HepG2 (cell line): ENCODE results near the gene CXXC5. TPM values are rescaled to one million over a fixed set of nuclear protein-coding genes. Genes with fewer than 3 reads are reported as not detected.

ENCODE experiments used
- ARHGAP35 ChIP-seq: sonication (generic); formaldehyde crosslinking; IDR thresholded peaks from 2 replicates; pipeline ENCODE4 v1.9.0; 2022; ENCODE audit warnings: mild to moderate bottlenecking, inconsistent platforms, moderate library complexity, missing genetic modification reagents, borderline replicate concordance
- ARID5B ChIP-seq: IDR thresholded peaks from 2 replicates; pipeline ENCODE4 v1.4.0; 2020; ENCODE audit warnings: mild to moderate bottlenecking, missing genetic modification reagents
- DNMT3B ChIP-seq: conservative IDR thresholded peaks from 2 replicates; pipeline ENCODE4 v1.6.1; 2016; ENCODE audit warnings: missing biosample characterization, control low read depth
- E2F5 ChIP-seq: sonication (generic); formaldehyde crosslinking; conservative IDR thresholded peaks from 2 replicates; pipeline ENCODE4 v1.4.0; 2020; ENCODE audit warnings: missing genetic modification reagents
- EP300 ChIP-seq, 3 experiments: sonication (generic) in 1 of 3; formaldehyde crosslinking in 1 of 3; IDR thresholded peaks; 2 replicates each; pipeline versions ENCODE4 v1.5.1 to v1.6.1; 2011 to 2020; ENCODE audit warnings: low read depth in 2 of 3, low read length in 2 of 3, borderline replicate concordance in 1 of 3, improper control_type of control experiment in 1 of 3, mild to moderate bottlenecking in 1 of 3, missing genetic modification reagents in 1 of 3, moderate library complexity in 1 of 3
- FOXM1 ChIP-seq: sonication (generic); formaldehyde crosslinking; IDR thresholded peaks from 2 replicates; pipeline ENCODE4 v1.5.0; 2020; ENCODE audit warnings: missing genetic modification reagents
- GMEB1 ChIP-seq: sonication (generic); formaldehyde crosslinking; IDR thresholded peaks from 2 replicates; pipeline ENCODE4 v1.5.1; 2020; ENCODE audit warnings: missing genetic modification reagents, mild to moderate bottlenecking, borderline replicate concordance
- HDAC1 ChIP-seq: sonication (generic); formaldehyde crosslinking; IDR thresholded peaks from 2 replicates; pipeline ENCODE4 v1.5.1; 2020; ENCODE audit warnings: mild to moderate bottlenecking, missing genetic modification reagents
- HOXD1 ChIP-seq: sonication (generic); formaldehyde crosslinking; IDR thresholded peaks from 2 replicates; pipeline ENCODE4 v1.5.0; 2020; ENCODE audit warnings: missing genetic modification reagents
- LCORL ChIP-seq, 2 experiments: fragments of 450-650 bp in 1 of 2; sonication (generic) in 1 of 2; formaldehyde crosslinking in 1 of 2; IDR thresholded peaks; 2 replicates each; pipeline versions ENCODE4 v1.5.0 to v1.6.1; 2017 to 2020; ENCODE audit warnings: antibody characterized with exemption in 1 of 2, missing genetic modification reagents in 1 of 2
- MAFK ChIP-seq, 2 experiments: IDR thresholded peaks in 1 of 2; conservative IDR thresholded peaks in 1 of 2; 2 replicates each; pipeline ENCODE4 v1.6.1; 2011; ENCODE audit warnings: improper control_type of control experiment in 2 of 2, low read length in 2 of 2
- MYPOP ChIP-seq: sonication (generic); formaldehyde crosslinking; IDR thresholded peaks from 2 replicates; pipeline ENCODE4 v1.8.1; 2023; ENCODE audit warnings: mild to moderate bottlenecking, moderate library complexity, missing genetic modification reagents
- RAD21 ChIP-seq: fragments of 450-650 bp; formaldehyde crosslinking; IDR thresholded peaks from 2 replicates; pipeline ENCODE4 v1.5.0; 2020; ENCODE audit warnings: mild to moderate bottlenecking
- RARA ChIP-seq: IDR thresholded peaks from 2 replicates; pipeline ENCODE4 v1.6.1; 2016; ENCODE audit warnings: missing genetic modification reagents, missing compliant biosample characterization
- ZBTB34 ChIP-seq: sonication (generic); formaldehyde crosslinking; IDR thresholded peaks from 2 replicates; pipeline ENCODE4 v1.8.0; 2022; ENCODE audit warnings: mild to moderate bottlenecking, missing genetic modification reagents
- ZNF274 ChIP-seq: sonication (generic); formaldehyde crosslinking; IDR thresholded peaks from 2 replicates; pipeline ENCODE4 v1.5.1; 2020; ENCODE audit warnings: mild to moderate bottlenecking, missing genetic modification reagents
- ZNF282 ChIP-seq: fragments of 450-650 bp; IDR thresholded peaks from 2 replicates; pipeline ENCODE4 v1.6.1; 2018; ENCODE audit not compliant: partially characterized antibody
- ZNF598 ChIP-seq: sonication (generic); formaldehyde crosslinking; IDR thresholded peaks from 2 replicates; pipeline ENCODE4 v1.5.1; 2020; ENCODE audit warnings: mild to moderate bottlenecking, missing genetic modification reagents, borderline replicate concordance
- ZNF777 ChIP-seq: sonication (generic); formaldehyde crosslinking; IDR thresholded peaks from 2 replicates; pipeline ENCODE4 v1.4.0; 2020; ENCODE audit warnings: missing genetic modification reagents
- ZZZ3 ChIP-seq: sonication (generic); formaldehyde crosslinking; IDR thresholded peaks from 2 replicates; pipeline ENCODE4 v1.4.0; 2020; ENCODE audit warnings: missing genetic modification reagents, mild to moderate bottlenecking, borderline replicate concordance
- polyA plus RNA-seq, 8 experiments: library from polyadenylated mRNA; depleted of rRNA in 3 of 8; stranded (reverse) in 7 of 8; unstranded in 1 of 8; fragments of >200 nt; fragmentation: Illumina TruSeq in 4 of 8; extraction: Trizol in 4 of 8; gene quantifications; 2 replicates each; pipeline versions ENCODE4 v1.2.1 to v1.2.3, GENCODE V29; 2011 to 2016; ENCODE audit warnings: low read depth in 4 of 8, missing spikeins in 1 of 8, mixed read lengths in 1 of 8; ENCODE audit not compliant: insufficient read depth in 1 of 8
- total RNA-seq, 5 experiments: library from RNA; depleted of rRNA; stranded (reverse); fragments of >200 nt; fragmentation: Illumina TruSeq; extraction: Trizol; gene quantifications; 2 replicates each; pipeline ENCODE4 v1.2.3, GENCODE V29; 2016; ENCODE audit warnings: low read depth in 1 of 5

Gene CXXC5
- total and polyA plus RNA-seq, 2 of the 13 experiments (the other 11 are each of a cell fraction or from before 2014, with no cell fraction given), result 32.3 to 33.0 TPM

DNA sequence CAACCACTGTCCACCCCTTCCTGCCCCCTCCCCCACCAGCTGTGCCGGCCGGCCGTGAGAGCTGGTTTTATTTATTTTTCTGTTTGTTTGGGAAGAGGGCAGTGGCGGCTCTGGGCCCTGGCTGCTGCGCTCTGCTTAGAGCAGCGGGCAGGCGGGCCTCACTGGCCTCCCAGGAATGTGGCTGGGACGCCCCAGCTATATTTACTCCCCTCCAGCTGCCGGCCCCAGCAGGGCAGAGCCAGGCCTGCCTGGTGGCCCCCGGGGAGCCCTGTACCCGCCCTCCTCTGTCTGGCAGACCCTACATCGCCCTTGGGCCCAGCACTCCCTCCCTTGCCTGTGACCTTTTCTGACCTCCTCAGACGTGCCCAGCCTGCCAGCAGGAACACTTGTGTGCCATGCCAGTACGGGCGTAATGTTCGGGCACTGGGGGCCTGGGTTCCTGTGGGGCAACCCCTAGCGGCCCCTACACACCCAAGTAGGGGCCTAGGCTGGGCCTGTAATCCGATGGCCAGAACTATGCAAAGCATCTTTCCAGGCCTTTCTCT, 7.7 kb downstream of the CXXC5 start (continued):
- TF ChIP-seq ARID5B (peak; percentile 43; the same call in 1 of the 2 replicates), ZNF274 (CRISPR knock-in tag) (no peak), ZBTB34 (CRISPR knock-in tag) (no peak), ZNF777 (CRISPR knock-in tag) (no peak), FOXM1 (no peak), EP300 (IDR thresholded peaks at IDR 0.05; ENCODE audit: low read depth in 2 of 2, low read length in 2 of 2) (0 out of 4 replicates have a peak, but pooled peaks of 1 of the 2 experiments have one; percentile 6), EP300 (CRISPR knock-in tag; IDR thresholded peaks at IDR 0.05; ENCODE audit: borderline replicate concordance) (no peak), HOXD1 (no peak), RAD21 (peak; percentile 39; the same call in 1 of the 2 replicates), ZZZ3 (CRISPR knock-in tag) (no peak), ARHGAP35 (CRISPR knock-in tag) (no peak), LCORL (IDR thresholded peaks at IDR 0.05) (no peak), LCORL (CRISPR knock-in tag; IDR thresholded peaks at IDR 0.05) (peak; percentile 95), RARA (CRISPR knock-in tag) (peak; percentile 20; the same call in 1 of the 2 replicates), MYPOP (CRISPR knock-in tag) (0 out of 2 replicates have a peak, but pooled peaks have one; percentile 42), ZNF282 (no peak), HDAC1 (CRISPR knock-in tag) (peak; percentile 14; the same call in 1 of the 2 replicates), E2F5 (no peak), ZNF598 (no peak), MAFK (conservative IDR thresholded peaks at IDR 0.05 in 1 of 2, IDR thresholded peaks at IDR 0.05 in 1 of 2; ENCODE audit: low read length in 2 of 2) (no peak), GMEB1 (no peak), DNMT3B (CRISPR knock-in tag) (no peak)
